ENCODE measurements around the gene OOEP.
A peak's percentile ranks its signal among the peaks of the same experiment; 100 is the strongest.
"Not testable (repeated sequence)": the region's sequence is repeated elsewhere in the genome, so short reads cannot be mapped to it uniquely, and the experiment has no call there.

Gene OOEP

GRCh38 chr6:73369563-73369962, at the start of gene OOEP:
Gene OOEP, minus strand, starts transcription at chr6:73369897. Its CDS starts 105 bp downstream, at chr6:73369792.
- no peak for DNase-seq (ENCODE audit: low read depth in 2 of 3, low spot score in 2 of 3)

GRCh38 chr6:73418081-73418741, 48.5 kb upstream of the OOEP start:
- DNase-seq (ENCODE audit: low read depth in 2 of 3, low spot score in 2 of 3), result no peak

GRCh38 chr6:73413102-73413501, 43.4 kb upstream of the OOEP start:
- DNase-seq (ENCODE audit: low read depth in 2 of 3, low spot score in 2 of 3), result no peak

- DNase-seq (ENCODE audit: low read depth in 2 of 3, low spot score in 2 of 3), result no peak
Measured at GRCh38 chr6:73409395-73409794, 39.7 kb upstream of the OOEP start.

- no peak for DNase-seq (ENCODE audit: low read depth in 2 of 3, low spot score in 2 of 3)
Measured at GRCh38 chr6:73400656-73401055, 31.0 kb upstream of the OOEP start.

GRCh38 chr6:73395875-73396274, 26.2 kb upstream of the OOEP start:
- no peak for DNase-seq (ENCODE audit: low read depth in 2 of 3, low spot score in 2 of 3)

GRCh38 chr6:73394577-73395354, 25.1 kb upstream of the OOEP start, which contains the start of gene DDX43:
Gene DDX43, plus strand, starts transcription at chr6:73394828. Its CDS starts 78 bp downstream, at chr6:73394906.
- DNase-seq (ENCODE audit: low read depth in 2 of 3, low spot score in 2 of 3), result no peak

- no peak for DNase-seq (ENCODE audit: low read depth in 2 of 3, low spot score in 2 of 3)
Measured at GRCh38 chr6:73393278-73393677, 23.6 kb upstream of the OOEP start.

- DNase-seq (ENCODE audit: low read depth in 2 of 3, low spot score in 2 of 3), result not testable (repeated sequence)
Measured at GRCh38 chr6:73392188-73392587, 22.5 kb upstream of the OOEP start.

- DNase-seq (ENCODE audit: low read depth in 2 of 3, low spot score in 2 of 3), result no peak
Measured at GRCh38 chr6:73391675-73392074, 22.0 kb upstream of the OOEP start.

GRCh38 chr6:73389854-73390253, 20.2 kb upstream of the OOEP start:
- DNase-seq (ENCODE audit: low read depth in 2 of 3, low spot score in 2 of 3), result no peak

- DNase-seq (ENCODE audit: low read depth in 2 of 3, low spot score in 2 of 3), result peak; percentile 27 to 35 (median 27)
Measured at GRCh38 chr6:73388800-73389512, 19.3 kb upstream of the OOEP start.

- DNase-seq (ENCODE audit: low read depth in 2 of 3, low spot score in 2 of 3), result no peak
Measured at GRCh38 chr6:73388433-73388799, 18.7 kb upstream of the OOEP start.

GRCh38 chr6:73382462-73383113, 12.9 kb upstream of the OOEP start:
- DNase-seq (ENCODE audit: low read depth in 2 of 3, low spot score in 2 of 3), result no peak

- DNase-seq (ENCODE audit: low read depth in 2 of 3, low spot score in 2 of 3), result not testable (repeated sequence)
Measured at GRCh38 chr6:73381531-73381930, 11.8 kb upstream of the OOEP start.

- no peak for DNase-seq (ENCODE audit: low read depth in 2 of 3, low spot score in 2 of 3)
Measured at GRCh38 chr6:73377225-73377624, 7.5 kb upstream of the OOEP start.

- DNase-seq (ENCODE audit: low read depth in 2 of 3, low spot score in 2 of 3), result no peak
Measured at GRCh38 chr6:73375216-73375615, 5.5 kb upstream of the OOEP start.

GRCh38 chr6:73372516-73372915, 2.8 kb upstream of the OOEP start:
- DNase-seq (ENCODE audit: low read depth in 2 of 3, low spot score in 2 of 3), result no peak

- no peak for DNase-seq (ENCODE audit: low read depth in 2 of 3, low spot score in 2 of 3)
Measured at GRCh38 chr6:73371984-73372383, 2.3 kb upstream of the OOEP start.

- no peak for DNase-seq (ENCODE audit: low read depth in 2 of 3, low spot score in 2 of 3)
Measured at GRCh38 chr6:73369157-73369556, 540 bp downstream of the OOEP start.

GRCh38 chr6:73368675-73369074, 1.0 kb downstream of the OOEP start:
- DNase-seq (ENCODE audit: low read depth in 2 of 3, low spot score in 2 of 3), result no peak
